GM18870 (cell line): Measurements from ENCODE around the gene PPARA.

Source experiments
- ATAC-seq: cut with Tn5 transposase; IDR thresholded peaks from one replicate; pipeline ENCODE4 v1.9.1; 2021; ENCODE audit warnings: moderate library complexity; ENCODE audit not compliant: unreplicated experiment

PPARA gene

DNA sequence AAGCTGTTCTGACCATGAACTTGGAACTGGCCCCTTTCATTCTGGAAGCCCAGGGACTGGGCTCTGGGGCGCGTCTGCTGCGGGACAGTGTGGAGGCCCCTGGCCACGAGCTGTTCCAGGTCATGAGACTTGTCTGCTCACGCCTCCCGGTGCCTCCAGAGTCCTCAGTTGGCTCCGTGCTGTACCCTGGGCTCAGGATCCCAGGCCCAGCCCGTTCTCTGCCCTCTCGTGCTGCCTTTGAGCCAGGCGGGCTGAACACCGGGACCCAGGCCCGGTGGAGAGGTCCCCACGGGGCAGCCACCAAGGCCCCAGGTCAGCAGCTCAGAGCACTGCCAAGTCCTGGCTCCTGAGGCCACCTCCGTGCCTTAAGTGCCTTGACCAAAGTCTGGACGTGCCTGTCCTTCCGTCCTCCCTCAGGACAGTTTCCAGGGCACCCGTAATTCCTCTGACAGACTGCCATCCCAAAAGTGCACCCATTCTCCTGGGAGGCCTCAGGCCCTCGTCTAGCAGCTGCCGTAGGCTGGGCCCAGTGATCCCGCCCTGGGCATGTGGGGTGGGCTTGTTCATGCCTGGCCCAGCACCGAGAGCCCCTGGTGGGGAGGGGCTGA lies 36.3 kb upstream of the PPARA start:
- ATAC-seq, result no peak

DNA sequence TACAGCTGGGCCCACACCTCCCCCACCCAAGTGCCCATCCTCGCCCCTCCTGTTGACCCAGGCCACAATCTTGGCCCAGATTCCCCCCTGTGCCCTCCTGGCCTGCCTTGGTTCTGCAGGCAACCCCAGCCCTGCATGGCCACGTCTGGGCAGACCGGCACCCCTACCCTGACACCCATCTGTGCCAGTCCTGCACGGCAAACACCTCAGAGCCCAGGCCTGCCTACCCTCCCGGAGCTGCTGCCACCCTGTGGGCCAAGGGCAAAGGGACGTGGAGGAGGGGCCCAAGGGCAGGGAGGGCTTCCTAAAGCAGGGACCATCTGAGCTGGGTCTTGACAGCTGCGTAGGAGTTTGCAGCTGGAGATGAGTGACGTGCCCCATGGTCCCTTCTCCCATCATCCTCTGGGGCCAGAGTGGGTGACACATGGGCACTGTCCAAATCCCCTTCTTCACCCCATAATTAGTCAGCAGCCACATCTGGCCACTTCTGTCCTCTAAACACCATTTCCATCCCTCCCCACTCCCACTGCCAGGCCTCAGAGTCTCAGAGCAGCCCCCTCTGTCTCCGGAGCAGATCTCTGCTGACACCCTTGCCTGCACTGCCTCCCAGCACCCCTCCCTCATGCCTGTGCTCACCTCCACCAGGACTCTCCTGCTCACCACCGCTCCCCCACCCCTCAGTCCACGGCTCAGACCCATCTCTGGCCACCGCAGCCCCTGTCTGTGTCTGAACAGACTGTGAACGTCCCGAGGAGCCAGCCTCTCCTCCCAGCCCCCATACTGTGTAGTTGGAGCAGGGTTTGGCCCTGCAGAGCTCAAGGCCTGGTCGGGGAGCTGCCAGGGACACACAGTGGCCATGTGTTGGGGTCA lies 35.6 kb upstream of the PPARA start:
- ATAC-seq, result no peak

DNA sequence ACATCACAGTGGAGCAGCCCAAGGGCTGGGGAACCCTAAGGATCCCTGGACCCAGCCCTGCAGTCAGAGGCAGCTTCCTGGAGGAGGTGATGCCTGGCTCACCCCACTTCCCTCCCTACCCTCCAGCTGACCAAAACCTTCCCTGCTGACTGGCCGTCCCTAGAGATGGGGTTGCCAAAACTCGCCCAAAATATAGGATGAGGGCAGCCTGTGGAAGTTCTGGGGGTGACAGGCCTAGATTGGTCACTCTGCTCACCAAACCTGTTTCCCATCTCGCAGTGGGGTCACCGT lies 35.0 kb upstream of the PPARA start:
- no peak for ATAC-seq

- ATAC-seq, result no peak
Observed at GRCh38 chr22:46115755-46116490, 34.4 kb upstream of the PPARA start.

GRCh38 chr22:46116491-46116958 lies 33.8 kb upstream of the PPARA start:
- no peak for ATAC-seq

DNA sequence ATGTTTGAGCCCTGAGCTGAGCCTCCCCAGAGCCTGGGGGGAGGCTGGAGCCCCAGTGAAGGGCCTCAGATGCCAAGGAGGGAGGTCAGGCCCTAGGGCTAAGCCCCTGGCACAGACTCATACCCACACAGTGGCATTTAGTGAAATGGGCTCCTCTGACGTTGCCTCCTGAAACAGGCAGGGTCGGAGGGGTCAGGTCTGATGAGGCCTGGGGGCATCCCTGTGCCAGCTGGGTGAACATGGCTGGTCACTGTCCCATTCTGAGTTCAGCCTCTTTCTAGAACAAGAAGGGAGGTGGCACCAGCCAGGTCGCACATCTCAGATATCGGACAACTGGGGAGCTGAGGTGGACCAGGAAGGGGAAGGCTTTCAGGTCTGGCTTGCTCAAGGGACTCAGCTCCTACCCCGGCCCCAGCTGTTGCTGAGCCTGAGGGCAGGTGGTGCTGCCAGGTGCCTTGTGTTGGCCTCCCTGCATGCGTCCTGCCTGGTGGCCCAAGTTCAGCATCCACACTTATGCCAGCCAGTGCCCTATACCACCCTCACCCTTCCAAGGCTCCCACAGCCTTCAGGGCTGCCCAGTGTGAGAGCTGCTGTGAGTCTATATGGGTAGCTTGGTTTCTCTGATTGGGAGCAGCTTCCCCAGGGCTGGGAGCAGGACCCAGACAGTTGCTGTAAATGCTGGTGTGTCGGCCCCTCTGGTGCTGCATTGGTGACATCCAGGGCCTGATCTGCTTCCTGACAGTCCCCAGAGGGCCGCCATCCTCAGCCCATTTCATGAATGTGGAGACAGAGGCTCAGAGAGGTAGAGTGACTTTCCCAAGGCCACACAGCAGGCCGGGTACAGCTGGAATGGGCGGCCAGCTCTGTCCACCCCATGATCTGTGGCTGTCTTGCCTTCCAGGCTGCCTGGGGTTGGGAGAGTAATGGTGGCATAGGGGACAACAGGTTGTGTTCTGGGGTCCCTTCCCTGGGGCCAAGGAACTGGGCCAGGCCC lies 32.8 kb upstream of the PPARA start:
- ATAC-seq, result no peak

- no peak for ATAC-seq
Observed at GRCh38 chr22:46119093-46119728, 31.1 kb upstream of the PPARA start.

DNA sequence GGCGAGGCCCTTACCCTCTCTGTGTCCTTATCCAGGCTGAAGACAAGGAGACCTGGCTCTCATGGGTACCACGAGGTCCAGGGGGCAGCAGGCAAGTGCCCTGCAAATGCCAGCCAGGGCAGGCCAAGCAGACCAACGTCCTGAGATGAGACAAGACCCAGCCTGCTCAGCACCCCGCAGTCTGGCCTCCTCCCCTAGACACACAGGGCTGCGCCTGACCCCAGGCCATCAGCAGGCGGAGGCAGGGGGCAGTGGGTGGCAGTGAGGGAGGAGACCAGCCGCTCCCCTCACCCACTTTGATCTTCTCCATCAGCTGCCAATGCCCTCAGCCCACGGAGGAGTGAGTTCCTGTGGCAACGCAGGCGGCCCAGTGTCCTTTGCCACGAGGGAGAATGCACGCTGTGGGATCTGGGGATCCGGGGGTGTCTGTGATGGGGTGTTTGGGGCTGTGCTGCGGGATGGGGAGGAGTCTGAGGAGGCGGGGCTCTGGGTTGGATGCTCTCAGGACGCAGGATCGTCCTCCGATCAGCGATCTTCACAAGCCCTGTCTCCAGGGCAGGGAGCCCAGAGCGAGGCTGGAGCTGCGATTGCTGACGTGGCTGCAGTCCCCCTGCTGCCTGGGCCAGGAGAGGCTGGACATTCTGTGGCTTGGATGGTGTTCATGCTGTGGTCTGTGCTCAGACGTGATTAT lies 30.5 kb upstream of the PPARA start:
- no peak for ATAC-seq

- no peak for ATAC-seq
Observed at GRCh38 chr22:46120420-46120737, 29.9 kb upstream of the PPARA start.

GRCh38 chr22:46121079-46121478 lies 29.2 kb upstream of the PPARA start:
- ATAC-seq, result no peak

GRCh38 chr22:46121523-46122287 lies 28.6 kb upstream of the PPARA start:
- ATAC-seq, result no peak

DNA sequence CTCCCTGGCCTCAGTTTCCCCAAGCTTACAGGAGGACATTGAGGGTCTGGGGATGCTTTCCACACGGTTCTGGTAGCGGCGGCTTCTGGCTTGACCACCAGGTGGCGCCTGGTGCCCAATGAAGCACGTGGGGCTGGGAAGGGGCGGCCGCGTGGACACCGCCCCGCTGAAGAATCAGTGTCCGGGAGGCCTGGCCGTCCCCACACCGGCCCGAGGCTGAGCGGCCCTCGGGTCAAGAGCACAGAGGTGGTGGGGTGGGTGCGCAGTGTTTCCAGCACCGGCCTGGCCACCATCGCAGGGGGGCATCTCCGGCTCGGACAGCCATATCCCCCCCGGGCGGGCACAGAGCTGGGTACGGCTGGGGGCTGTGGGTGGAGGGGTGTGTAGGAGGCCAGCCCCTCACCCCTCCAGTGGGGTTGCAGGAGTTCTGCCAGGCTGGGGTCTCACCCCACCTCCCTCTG lies 27.8 kb upstream of the PPARA start:
- ATAC-seq, result no peak

DNA sequence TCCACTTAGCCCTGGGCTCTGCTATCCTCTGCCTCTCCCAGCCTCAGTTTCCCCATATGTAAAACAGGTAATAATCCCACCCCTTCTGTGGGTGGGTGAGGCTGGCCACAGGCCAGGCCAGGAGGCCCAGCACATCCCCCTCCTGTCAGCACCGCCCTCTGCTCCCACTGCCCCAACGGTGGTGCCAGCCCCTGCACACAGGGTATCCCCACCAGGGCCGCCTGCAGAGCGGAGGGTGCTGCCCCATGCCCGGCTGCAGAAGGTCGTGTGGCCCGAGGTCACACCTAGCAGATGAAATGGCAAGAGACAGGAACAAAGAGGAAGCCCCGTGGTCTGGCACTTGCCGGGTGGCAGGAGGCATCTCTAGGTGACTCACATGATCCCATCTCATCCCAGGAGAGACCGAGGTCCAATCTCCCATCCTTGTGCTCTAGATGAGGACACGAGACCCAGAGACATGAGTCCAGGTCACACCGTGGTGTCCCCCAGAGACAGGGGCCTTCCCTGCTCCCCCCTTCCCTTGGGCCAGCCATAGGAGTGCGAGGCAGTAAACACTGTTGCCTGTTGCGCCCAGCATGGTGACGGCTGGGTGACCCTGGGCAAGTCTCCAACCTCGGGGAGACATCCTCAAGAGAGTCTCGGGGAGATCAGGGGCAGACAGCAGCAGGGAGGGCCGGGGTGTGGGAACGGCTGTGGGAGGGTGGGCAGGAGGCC lies 27.2 kb upstream of the PPARA start:
- no peak for ATAC-seq

GRCh38 chr22:46123694-46124382 lies 26.5 kb upstream of the PPARA start:
- no peak for ATAC-seq

- no peak for ATAC-seq
Observed at GRCh38 chr22:46124383-46125144, 25.8 kb upstream of the PPARA start.

DNA sequence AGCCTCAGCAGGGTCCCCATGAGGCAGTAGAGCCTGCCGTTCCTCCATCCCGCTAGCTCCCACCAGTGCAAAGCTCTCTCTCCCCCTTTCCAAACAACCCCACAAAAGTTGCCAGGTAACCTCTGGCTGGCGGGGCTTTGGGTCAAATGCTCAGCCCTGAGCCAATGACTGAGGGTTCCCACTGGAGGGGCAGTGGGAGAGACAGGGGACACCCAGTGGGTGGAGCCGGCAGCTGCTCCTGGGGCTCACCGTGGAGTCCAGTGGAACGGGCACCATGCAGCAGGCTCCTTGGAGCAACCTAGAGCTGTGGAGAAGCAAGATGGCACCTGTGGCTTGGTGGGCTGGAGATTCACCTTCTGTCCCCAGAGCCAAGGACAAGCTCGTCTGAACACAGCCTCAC lies 25.0 kb upstream of the PPARA start:
- ATAC-seq, result no peak
